Ovary (tissue), 3 donors: ENCODE measurements around the gene MARCHF3.

Source experiments
- CTCF ChIP-seq, 3 donors: fragments of 450-650 bp in 2 of 3; fragments of 200-600 bp in 1 of 3; IDR thresholded peaks; one replicate each; pipeline versions ENCODE4 v1.5.1 to v1.8.0; 2016 to 2022; ENCODE audit warnings: antibody characterized with exemption in 3 of 3, mild to moderate bottlenecking in 1 of 3
- POLR2A ChIP-seq: fragments of 450-650 bp; IDR thresholded peaks from one replicate; pipeline ENCODE4 v1.6.1; 2017; ENCODE audit warnings: antibody characterized with exemption, mild to moderate bottlenecking, moderate library complexity
- donor health status: DM: no; HTN: no; CAD: no.

GRCh38 chr5:126818736-126819135 lies 211.6 kb downstream of the MARCHF3 start:
- no peak for TF ChIP-seq POLR2A
- TF ChIP-seq CTCF (IDR thresholded peaks at IDR 0.05), result no peak
